HepG2 (cell line): ENCODE results near the gene TC2N. TPM values are rescaled to one million over a fixed set of nuclear protein-coding genes. Genes with fewer than 3 reads are reported as not detected.

Experiments
- SAP130 ChIP-seq: IDR thresholded peaks from 2 replicates; pipeline ENCODE4 v1.6.1; 2016; ENCODE audit warnings: low read depth
- ZNF224 ChIP-seq: sonication (generic); formaldehyde crosslinking; IDR thresholded peaks from 2 replicates; pipeline ENCODE4 v1.5.0; 2020; ENCODE audit warnings: mild to moderate bottlenecking, missing genetic modification reagents
- ZNF598 ChIP-seq: sonication (generic); formaldehyde crosslinking; IDR thresholded peaks from 2 replicates; pipeline ENCODE4 v1.5.1; 2020; ENCODE audit warnings: mild to moderate bottlenecking, missing genetic modification reagents, borderline replicate concordance
- polyA plus RNA-seq, 8 experiments: library from polyadenylated mRNA; depleted of rRNA in 3 of 8; stranded (reverse) in 7 of 8; unstranded in 1 of 8; fragments of >200 nt; fragmentation: Illumina TruSeq in 4 of 8; extraction: Trizol in 4 of 8; gene quantifications; 2 replicates each; pipeline versions ENCODE4 v1.2.1 to v1.2.3, GENCODE V29; 2011 to 2016; ENCODE audit warnings: low read depth in 4 of 8, missing spikeins in 1 of 8, mixed read lengths in 1 of 8; ENCODE audit not compliant: insufficient read depth in 1 of 8
- total RNA-seq, 5 experiments: library from RNA; depleted of rRNA; stranded (reverse); fragments of >200 nt; fragmentation: Illumina TruSeq; extraction: Trizol; gene quantifications; 2 replicates each; pipeline ENCODE4 v1.2.3, GENCODE V29; 2016; ENCODE audit warnings: low read depth in 1 of 5
- TF ChIP-seq, protein P1 (sequence below): sonication (generic); formaldehyde crosslinking; IDR thresholded peaks from one replicate; pipeline ENCODE4 v1.5.1; 2020; ENCODE audit warnings: mild to moderate bottlenecking, missing genetic modification reagents; ENCODE audit errors: not compliant biosample characterization
- TF ChIP-seq, protein P2 (sequence below): sonication (generic); formaldehyde crosslinking; conservative IDR thresholded peaks from 2 replicates; pipeline ENCODE4 v1.4.0; 2020; ENCODE audit warnings: missing genetic modification reagents
- TF ChIP-seq, protein P3 (sequence below): sonication (generic); formaldehyde crosslinking; IDR thresholded peaks from 2 replicates; pipeline ENCODE4 v1.5.0; 2020; ENCODE audit warnings: mild to moderate bottlenecking, low read depth, missing genetic modification reagents, borderline replicate concordance

TC2N gene
- total and polyA plus RNA-seq, 2 of the 13 experiments (the other 11 are each of a cell fraction or from before 2014, with no cell fraction given) = 0.03 TPM; not detected in 1

DNA sequence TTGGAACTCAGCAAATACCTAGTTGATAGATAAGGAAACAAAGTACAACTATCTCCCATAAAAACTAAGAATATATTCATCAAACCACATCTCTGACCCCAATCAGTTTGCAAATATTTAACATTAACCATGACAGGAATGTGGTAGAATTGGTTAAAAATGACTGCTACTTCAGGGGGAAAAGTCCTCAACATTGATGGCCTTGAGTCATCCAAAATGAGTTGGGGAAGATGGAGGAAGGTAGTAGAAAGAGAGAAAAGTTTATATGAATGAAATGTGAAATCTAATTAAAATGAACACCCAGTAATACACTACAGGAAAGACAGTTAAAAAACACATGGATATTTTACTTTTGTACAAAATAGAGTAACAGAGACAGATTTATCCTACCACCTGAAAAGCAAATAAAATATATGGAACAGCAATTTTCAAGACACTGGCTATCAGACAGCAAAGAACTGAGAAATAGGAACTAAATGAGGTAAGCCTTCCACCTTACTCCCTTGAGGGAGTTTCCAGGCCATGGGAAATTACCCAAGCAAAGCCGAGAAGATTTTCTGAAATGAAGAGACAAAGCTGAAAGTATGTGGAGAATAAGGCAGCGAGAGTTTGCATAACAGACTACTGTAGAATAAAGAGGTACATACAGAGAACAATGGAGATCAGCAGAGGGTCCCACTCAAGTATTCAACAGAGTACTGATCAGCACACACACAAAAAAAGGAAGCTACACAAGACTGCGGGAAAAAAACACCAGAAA is 49.6 kb downstream of the TC2N start (continued):
- TF ChIP-seq, protein P1, sequence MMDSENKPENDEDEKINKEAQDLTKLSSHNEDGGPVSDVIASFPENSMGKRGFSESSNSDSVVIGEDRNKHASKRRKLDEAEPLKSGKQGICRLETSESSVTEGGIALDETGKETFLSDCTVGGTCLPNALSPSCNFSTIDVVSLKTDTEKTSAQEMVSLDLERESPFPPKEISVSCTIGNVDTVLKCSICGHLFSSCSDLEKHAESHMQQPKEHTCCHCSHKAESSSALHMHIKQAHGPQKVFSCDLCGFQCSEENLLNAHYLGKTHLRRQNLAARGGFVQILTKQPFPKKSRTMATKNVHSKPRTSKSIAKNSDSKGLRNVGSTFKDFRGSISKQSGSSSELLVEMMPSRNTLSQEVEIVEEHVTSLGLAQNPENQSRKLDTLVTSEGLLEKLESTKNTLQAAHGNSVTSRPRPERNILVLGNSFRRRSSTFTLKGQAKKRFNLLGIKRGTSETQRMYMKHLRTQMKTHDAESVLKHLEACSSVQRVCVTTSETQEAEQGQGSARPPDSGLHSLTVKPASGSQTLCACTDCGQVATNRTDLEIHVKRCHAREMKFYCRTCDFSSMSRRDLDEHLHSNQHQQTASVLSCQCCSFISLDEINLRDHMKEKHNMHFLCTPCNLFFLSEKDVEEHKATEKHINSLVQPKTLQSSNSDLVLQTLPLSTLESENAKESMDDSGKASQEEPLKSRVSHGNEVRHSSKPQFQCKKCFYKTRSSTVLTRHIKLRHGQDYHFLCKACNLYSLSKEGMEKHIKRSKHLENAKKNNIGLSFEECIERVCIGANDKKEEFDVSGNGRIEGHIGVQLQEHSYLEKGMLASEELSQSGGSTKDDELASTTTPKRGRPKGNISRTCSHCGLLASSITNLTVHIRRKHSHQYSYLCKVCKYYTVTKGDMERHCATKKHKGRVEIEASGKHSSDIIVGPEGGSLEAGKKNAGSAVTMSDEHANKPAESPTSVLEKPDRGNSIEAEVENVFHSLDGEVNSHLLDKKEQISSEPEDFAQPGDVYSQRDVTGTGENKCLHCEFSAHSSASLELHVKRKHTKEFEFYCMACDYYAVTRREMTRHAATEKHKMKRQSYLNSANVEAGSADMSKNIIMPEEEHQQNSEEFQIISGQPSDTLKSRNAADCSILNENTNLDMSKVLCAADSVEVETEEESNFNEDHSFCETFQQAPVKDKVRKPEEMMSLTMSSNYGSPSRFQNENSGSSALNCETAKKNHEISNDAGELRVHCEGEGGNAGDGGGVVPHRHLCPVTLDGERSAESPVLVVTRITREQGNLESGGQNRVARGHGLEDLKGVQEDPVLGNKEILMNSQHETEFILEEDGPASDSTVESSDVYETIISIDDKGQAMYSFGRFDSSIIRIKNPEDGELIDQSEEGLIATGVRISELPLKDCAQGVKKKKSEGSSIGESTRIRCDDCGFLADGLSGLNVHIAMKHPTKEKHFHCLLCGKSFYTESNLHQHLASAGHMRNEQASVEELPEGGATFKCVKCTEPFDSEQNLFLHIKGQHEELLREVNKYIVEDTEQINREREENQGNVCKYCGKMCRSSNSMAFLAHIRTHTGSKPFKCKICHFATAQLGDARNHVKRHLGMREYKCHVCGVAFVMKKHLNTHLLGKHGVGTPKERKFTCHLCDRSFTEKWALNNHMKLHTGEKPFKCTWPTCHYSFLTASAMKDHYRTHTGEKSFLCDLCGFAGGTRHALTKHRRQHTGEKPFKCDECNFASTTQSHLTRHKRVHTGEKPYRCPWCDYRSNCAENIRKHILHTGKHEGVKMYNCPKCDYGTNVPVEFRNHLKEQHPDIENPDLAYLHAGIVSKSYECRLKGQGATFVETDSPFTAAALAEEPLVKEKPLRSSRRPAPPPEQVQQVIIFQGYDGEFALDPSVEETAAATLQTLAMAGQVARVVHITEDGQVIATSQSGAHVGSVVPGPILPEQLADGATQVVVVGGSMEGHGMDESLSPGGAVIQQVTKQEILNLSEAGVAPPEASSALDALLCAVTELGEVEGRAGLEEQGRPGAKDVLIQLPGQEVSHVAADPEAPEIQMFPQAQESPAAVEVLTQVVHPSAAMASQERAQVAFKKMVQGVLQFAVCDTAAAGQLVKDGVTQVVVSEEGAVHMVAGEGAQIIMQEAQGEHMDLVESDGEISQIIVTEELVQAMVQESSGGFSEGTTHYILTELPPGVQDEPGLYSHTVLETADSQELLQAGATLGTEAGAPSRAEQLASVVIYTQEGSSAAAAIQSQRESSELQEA (CRISPR knock-in tag) = no peak
- TF ChIP-seq ZNF598 (CRISPR knock-in tag) (no peak), SAP130 (CRISPR knock-in tag) (no peak), ZNF224 (no peak)
- TF ChIP-seq, protein P2, sequence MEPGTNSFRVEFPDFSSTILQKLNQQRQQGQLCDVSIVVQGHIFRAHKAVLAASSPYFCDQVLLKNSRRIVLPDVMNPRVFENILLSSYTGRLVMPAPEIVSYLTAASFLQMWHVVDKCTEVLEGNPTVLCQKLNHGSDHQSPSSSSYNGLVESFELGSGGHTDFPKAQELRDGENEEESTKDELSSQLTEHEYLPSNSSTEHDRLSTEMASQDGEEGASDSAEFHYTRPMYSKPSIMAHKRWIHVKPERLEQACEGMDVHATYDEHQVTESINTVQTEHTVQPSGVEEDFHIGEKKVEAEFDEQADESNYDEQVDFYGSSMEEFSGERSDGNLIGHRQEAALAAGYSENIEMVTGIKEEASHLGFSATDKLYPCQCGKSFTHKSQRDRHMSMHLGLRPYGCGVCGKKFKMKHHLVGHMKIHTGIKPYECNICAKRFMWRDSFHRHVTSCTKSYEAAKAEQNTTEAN (CRISPR knock-in tag) = no peak
- TF ChIP-seq, protein P3, sequence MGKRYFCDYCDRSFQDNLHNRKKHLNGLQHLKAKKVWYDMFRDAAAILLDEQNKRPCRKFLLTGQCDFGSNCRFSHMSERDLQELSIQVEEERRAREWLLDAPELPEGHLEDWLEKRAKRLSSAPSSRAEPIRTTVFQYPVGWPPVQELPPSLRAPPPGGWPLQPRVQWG (CRISPR knock-in tag) = no peak
